Middle frontal gyrus (tissue), 1 donor: ENCODE measurements around the gene EDEM1.

Source experiments
- DNase-seq: peaks from one replicate; pipeline ENCODE4 v3.0.0-alpha.2; 2015; ENCODE audit warnings: low spot score; ENCODE audit errors: extremely low spot score

The EDEM1 gene

GRCh38 chr3:5267252-5267651, 79.7 kb downstream of the EDEM1 start:
- no peak for DNase-seq

- no peak for DNase-seq
Observed at GRCh38 chr3:5267889-5268288, 80.4 kb downstream of the EDEM1 start.
